SU-DHL-6 (cell line): ENCODE measurements around the gene YBX2.

Source experiments
- H2AFZ ChIP-seq: fragments of 200-600 bp; sonication (generic); 2 replicates; pipeline ENCODE4 v1.6.1; 2014; ENCODE audit warnings: low read depth, mild to moderate bottlenecking, moderate library complexity, mixed read lengths, antibody characterized with exemption, low read length; ENCODE audit not compliant: severe bottlenecking
- H3F3A ChIP-seq: fragments of 200-600 bp; shearing (Covaris generic); 2 replicates; pipeline ENCODE4 v1.6.0; 2016; ENCODE audit warnings: antibody characterized with exemption, mild to moderate bottlenecking; ENCODE audit not compliant: insufficient read depth
- H3K27ac ChIP-seq: fragments of 200-600 bp; sonication (generic); 2 replicates; pipeline ENCODE4 v1.5.1; 2016; ENCODE audit warnings: low read depth, mild to moderate bottlenecking, low read length, moderate library complexity, mixed read lengths
- H3K27me3 ChIP-seq: fragments of 200-600 bp; sonication (generic), shearing (Covaris generic); 2 replicates; pipeline ENCODE4 v1.6.0; 2014; ENCODE audit warnings: mild to moderate bottlenecking, low read length
- H3K36me3 ChIP-seq: fragments of 200-600 bp; sonication (generic); 2 replicates; pipeline ENCODE4 v1.6.1; 2014; ENCODE audit warnings: mild to moderate bottlenecking, low read length, mixed read lengths
- H3K4me2 ChIP-seq: fragments of 300-600, 200-600 bp; shearing (Covaris generic), sonication (generic); 2 replicates; pipeline ENCODE4 v1.6.0; 2014; ENCODE audit warnings: low read length, low read depth, mild to moderate bottlenecking; ENCODE audit not compliant: poor library complexity, severe bottlenecking
- H3K4me3 ChIP-seq: fragments of 200-600 bp; sonication (generic); 2 replicates; pipeline ENCODE4 v1.5.1; 2014; ENCODE audit warnings: antibody characterized with exemption, low read length, mild to moderate bottlenecking, mixed read lengths; ENCODE audit not compliant: insufficient read depth, poor library complexity, severe bottlenecking
- H3K79me2 ChIP-seq: fragments of 200-600 bp; sonication (generic); 2 replicates; pipeline ENCODE4 v1.6.1; 2014; ENCODE audit warnings: mild to moderate bottlenecking, low read length, moderate library complexity; ENCODE audit not compliant: insufficient read depth
- H3K9ac ChIP-seq: fragments of 200-600 bp; sonication (generic); 2 replicates; pipeline ENCODE4 v1.7.0; 2014; ENCODE audit warnings: mild to moderate bottlenecking, low read length
- H3K9me2 ChIP-seq: fragments of 200-600 bp; sonication (generic); replicated peaks from 2 replicates; pipeline ENCODE4 v1.6.1; 2014; ENCODE audit warnings: low read length; ENCODE audit not compliant: insufficient read depth
- H3K9me3 ChIP-seq: fragments of 200-600 bp; sonication (generic); 2 replicates; pipeline ENCODE4 v1.6.1; 2014; ENCODE audit warnings: low read length, mixed read lengths; ENCODE audit not compliant: insufficient read depth
- H4K20me1 ChIP-seq: fragments of 200-600 bp; sonication (generic); 2 replicates; pipeline ENCODE4 v1.6.1; 2014; ENCODE audit warnings: low read depth, mild to moderate bottlenecking, antibody characterized with exemption, low read length, moderate library complexity, mixed read lengths
- CTCF ChIP-seq: fragments of 200-600 bp; sonication (generic); IDR thresholded peaks from one replicate; pipeline ENCODE4 v1.5.1; 2017; ENCODE audit warnings: antibody characterized with exemption, mild to moderate bottlenecking, low read length, moderate library complexity; ENCODE audit not compliant: insufficient read depth, poor library complexity, severe bottlenecking
- EZH2phosphoT487 ChIP-seq: fragments of 200-600 bp; sonication (generic), shearing (Covaris generic); conservative IDR thresholded peaks from 2 replicates; pipeline ENCODE4 v1.6.1; 2018; ENCODE audit warnings: mild to moderate bottlenecking, antibody characterized with exemption, low read length, moderate library complexity, mixed read lengths

YBX2 gene

GRCh38 chr17:7282752-7283321, 11.6 kb downstream of the YBX2 start:
- no peaks in the 10 kb centered on the region for H3K9me3 ChIP-seq
- H3K79me2 ChIP-seq = no peaks in the 10 kb centered on the region
- H3K9ac ChIP-seq = no peak overlapping the region
- peaks cover 4% of the 10 kb centered on the region; the same call in 1 of the 2 replicates for H3F3A ChIP-seq
- no peaks in the 10 kb centered on the region for H4K20me1 ChIP-seq
- no peak for TF ChIP-seq EZH2phosphoT487
- no peak for TF ChIP-seq CTCF
- no peak overlapping the region for H2AFZ ChIP-seq
- no peaks in the 10 kb centered on the region for H3K27me3 ChIP-seq
- H3K9me2 ChIP-seq = no peaks in the 10 kb centered on the region
- no peak overlapping the region for H3K4me3 ChIP-seq
- H3K36me3 ChIP-seq = no peaks in the 10 kb centered on the region
- no peak overlapping the region for H3K27ac ChIP-seq
- no peak overlapping the region for H3K4me2 ChIP-seq

- H3K27me3 ChIP-seq = no peaks in the 10 kb centered on the region
These were observed 12.3 kb downstream of the YBX2 start for GRCh38 chr17:7281953-7282751.

GRCh38 chr17:7281074-7281952, 13.1 kb downstream of the YBX2 start, which contains the start of gene SLC2A4:
Gene SLC2A4 (plus strand): TSS chr17:7281718. CDS start chr17:7281935, 217 bp downstream.
- H3K36me3 ChIP-seq = no peaks in the 10 kb centered on the region
- no peak within 1 kb of the TSS for H2AFZ ChIP-seq
- H3K79me2 ChIP-seq = no peaks in the 10 kb centered on the region
- H3K9ac ChIP-seq = no peak within 1 kb of the TSS
- no peaks in the 10 kb centered on the region for H3K9me2 ChIP-seq
- H3K27ac ChIP-seq = no peak within 1 kb of the TSS
- no peaks in the 10 kb centered on the region for H4K20me1 ChIP-seq
- peak within 1 kb of the TSS; percentile 31 for H3K4me3 ChIP-seq
- H3K4me2 ChIP-seq = peak within 1 kb of the TSS; percentile 54
- H3F3A ChIP-seq = peaks cover 4% of the 10 kb centered on the region; the same call in 1 of the 2 replicates
- TF ChIP-seq CTCF (no peak), EZH2phosphoT487 (no peak)
- no peaks in the 10 kb centered on the region for H3K9me3 ChIP-seq
- no peaks in the 10 kb centered on the region for H3K27me3 ChIP-seq

More at GRCh38 chr17:7281953-7282751, 12.3 kb downstream of the YBX2 start:
- H3K4me3 ChIP-seq = peak overlapping the region; percentile 31
- H3K79me2 ChIP-seq = no peaks in the 10 kb centered on the region
- no peaks in the 10 kb centered on the region for H3K9me2 ChIP-seq
- no peaks in the 10 kb centered on the region for H4K20me1 ChIP-seq
- TF ChIP-seq CTCF (no peak), EZH2phosphoT487 (no peak)
- H2AFZ ChIP-seq = no peak overlapping the region
- H3K9ac ChIP-seq = no peak overlapping the region
- peak overlapping the region; percentile 54 for H3K4me2 ChIP-seq
- H3K9me3 ChIP-seq = no peaks in the 10 kb centered on the region
- H3K27ac ChIP-seq = no peak overlapping the region
- no peaks in the 10 kb centered on the region for H3K36me3 ChIP-seq
- peaks cover 4% of the 10 kb centered on the region; the same call in 1 of the 2 replicates for H3F3A ChIP-seq
